D721Med (cell line): ENCODE measurements around the gene EID3.

Source experiments
- DNase-seq: peaks from one replicate; pipeline ENCODE4 v3.0.0; 2011; ENCODE audit warnings: low spot score; ENCODE audit not compliant: insufficient read length
- FAIRE-seq: peaks from 2 replicates; lab custom pipeline; 2011; peaks lifted over from hg19 to GRCh38; lab: Jason Lieb, UNC
- TF ChIP-seq, protein P1 (sequence below): IDR thresholded peaks from 2 replicates; pipeline ENCODE4 v1.5.1; 2012; ENCODE audit warnings: mild to moderate bottlenecking, control low read depth; ENCODE audit not compliant: insufficient read depth; ENCODE audit errors: missing control alignments

The EID3 gene

DNA sequence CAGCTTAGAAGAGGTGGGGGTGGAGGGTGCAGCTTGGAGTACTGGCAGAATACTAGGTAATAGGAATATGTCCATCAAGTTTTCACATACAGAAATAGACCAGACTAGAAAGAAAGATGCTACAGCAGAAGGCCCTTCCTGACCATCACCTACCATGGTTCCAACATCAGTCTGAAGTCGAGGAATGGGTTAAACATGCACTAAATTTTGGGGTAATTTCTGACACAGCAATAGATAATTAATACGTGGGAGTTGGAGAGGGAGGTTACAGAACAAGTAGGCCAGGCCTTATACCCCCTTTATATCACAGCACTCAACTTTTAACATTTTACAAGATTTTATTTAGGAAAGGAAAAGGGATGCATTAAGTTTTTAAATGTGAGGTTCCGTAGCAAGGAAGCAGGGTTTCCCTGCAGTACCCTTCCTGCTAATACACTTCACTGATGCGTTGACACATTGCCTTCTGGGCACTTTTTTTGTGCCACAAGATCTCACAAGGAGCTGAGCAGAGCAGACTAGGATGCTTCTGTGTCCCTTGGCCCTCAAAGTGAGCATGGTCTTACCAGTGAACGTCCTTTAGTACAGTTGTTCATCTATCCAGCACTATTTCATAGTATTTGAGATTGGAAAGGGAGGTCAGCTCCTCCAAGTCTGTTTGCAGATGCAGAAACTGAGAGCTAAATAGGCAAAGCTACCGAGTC is 50.8 kb downstream of the EID3 start:
- TF ChIP-seq, protein P1, sequence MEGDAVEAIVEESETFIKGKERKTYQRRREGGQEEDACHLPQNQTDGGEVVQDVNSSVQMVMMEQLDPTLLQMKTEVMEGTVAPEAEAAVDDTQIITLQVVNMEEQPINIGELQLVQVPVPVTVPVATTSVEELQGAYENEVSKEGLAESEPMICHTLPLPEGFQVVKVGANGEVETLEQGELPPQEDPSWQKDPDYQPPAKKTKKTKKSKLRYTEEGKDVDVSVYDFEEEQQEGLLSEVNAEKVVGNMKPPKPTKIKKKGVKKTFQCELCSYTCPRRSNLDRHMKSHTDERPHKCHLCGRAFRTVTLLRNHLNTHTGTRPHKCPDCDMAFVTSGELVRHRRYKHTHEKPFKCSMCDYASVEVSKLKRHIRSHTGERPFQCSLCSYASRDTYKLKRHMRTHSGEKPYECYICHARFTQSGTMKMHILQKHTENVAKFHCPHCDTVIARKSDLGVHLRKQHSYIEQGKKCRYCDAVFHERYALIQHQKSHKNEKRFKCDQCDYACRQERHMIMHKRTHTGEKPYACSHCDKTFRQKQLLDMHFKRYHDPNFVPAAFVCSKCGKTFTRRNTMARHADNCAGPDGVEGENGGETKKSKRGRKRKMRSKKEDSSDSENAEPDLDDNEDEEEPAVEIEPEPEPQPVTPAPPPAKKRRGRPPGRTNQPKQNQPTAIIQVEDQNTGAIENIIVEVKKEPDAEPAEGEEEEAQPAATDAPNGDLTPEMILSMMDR = no peak
- DNase-seq = no peak
- FAIRE-seq = no peak
